Caco-2 (cell line): Measurements from ENCODE around the gene RAB20. TPM values are rescaled to one million over a fixed set of nuclear protein-coding genes. Genes with fewer than 3 reads are reported as not detected.

Experiments
- BruUV-seq: library from RNA; stranded (reverse); fragments of 400-500 nt; replicated peaks from 2 replicates; lab custom pipeline; 2021; lab: Mats Ljungman, UMichigan
- CTCF ChIA-PET: fragments of 300-600 bp; sonication (Branson Sonifier 250); formaldehyde crosslinking; loops from one replicate; lab custom pipeline; 2022; ENCODE audit warnings: antibody characterized with exemption; lab: Charles Lee
- POLR2A ChIA-PET: fragments of 300-600 bp; sonication (Branson Sonifier 250); formaldehyde crosslinking; loops from one replicate; lab custom pipeline; 2022; ENCODE audit warnings: antibody characterized with exemption; lab: Charles Lee
- DNase-seq, 2 experiments: peaks; one replicate each; pipeline versions ENCODE4 v3.0.0 to v3.0.0-alpha.2; 2020 to 2022
- H3K27me3 ChIP-seq: replicated peaks from 2 replicates; pipeline ENCODE4 v1.6.0; 2011; ENCODE audit warnings: low read length; ENCODE audit not compliant: control insufficient read depth, insufficient read depth
- H3K36me3 ChIP-seq: 2 replicates; pipeline ENCODE4 v1.5.1; 2011; ENCODE audit warnings: low read length; ENCODE audit not compliant: control insufficient read depth, insufficient read depth
- H3K4me1 ChIP-seq: fragments of 250-450 bp; sonication (Bioruptor Pico); 2 replicates; pipeline ENCODE4 v1.5.1; 2020; ENCODE audit warnings: mild to moderate bottlenecking
- H3K4me3 ChIP-seq: 2 replicates; pipeline ENCODE4 v1.5.1; 2011; ENCODE audit warnings: low read depth, mild to moderate bottlenecking, control low read depth, low read length
- H3K9me3 ChIP-seq: fragments of 250-450 bp; sonication (Bioruptor Pico); 2 replicates; pipeline ENCODE4 v1.5.1; 2020; ENCODE audit warnings: mild to moderate bottlenecking, moderate library complexity
- H3K27ac Mint-ChIP-seq: one replicate; pipeline ENCODE4 v1.8.0; 2022; ENCODE audit warnings: mixed read lengths; ENCODE audit not compliant: unreplicated experiment
- H3K27me3 Mint-ChIP-seq: one replicate; pipeline ENCODE4 v1.8.0; 2022; ENCODE audit warnings: mixed read lengths; ENCODE audit not compliant: insufficient read depth, unreplicated experiment
- H3K36me3 Mint-ChIP-seq: one replicate; pipeline ENCODE4 v1.8.0; 2022; ENCODE audit warnings: mild to moderate bottlenecking, mixed read lengths; ENCODE audit not compliant: insufficient read depth, unreplicated experiment
- H3K4me1 Mint-ChIP-seq: one replicate; pipeline ENCODE4 v1.8.0; 2022; ENCODE audit warnings: low read depth, mixed read lengths; ENCODE audit not compliant: unreplicated experiment
- H3K4me3 Mint-ChIP-seq: one replicate; pipeline ENCODE4 v1.8.0; 2022; ENCODE audit warnings: mild to moderate bottlenecking, moderate library complexity, mixed read lengths; ENCODE audit not compliant: unreplicated experiment
- H3K9me3 Mint-ChIP-seq: one replicate; pipeline ENCODE4 v1.8.0; 2022; ENCODE audit warnings: mixed read lengths; ENCODE audit not compliant: unreplicated experiment
- CTCF ChIP-seq, 2 experiments: fragments of 200-600 bp in 1 of 2; IDR thresholded peaks; 1 replicate in 1 of 2; 2 replicates in 1 of 2; pipeline versions ENCODE4 v1.5.1 to v1.8.0; 2011 to 2022; ENCODE audit warnings: antibody characterized with exemption in 1 of 2, control low read depth in 1 of 2, inconsistent platforms in 1 of 2, low read depth in 1 of 2, low read length in 1 of 2, mild to moderate bottlenecking in 1 of 2, moderate library complexity in 1 of 2; ENCODE audit not compliant: insufficient read depth in 1 of 2, severe bottlenecking in 1 of 2, unreplicated experiment in 1 of 2
- intact Hi-C: fragments of 100-400 bp; cut with micrococcal nuclease; formaldehyde crosslinking; loops from one replicate; pipeline ENCODE4 v1.10.0; 2022; ENCODE audit not compliant: unreplicated experiment
- total RNA-seq: library from RNA; stranded (reverse); gene quantifications from 2 replicates; pipeline ENCODE4 v1.2.3, GENCODE V29; 2022

RAB20 gene
- total RNA-seq, 1 experiment from 2014 or later, result 37.9 TPM

- H3K36me3 ChIP-seq, result no peaks in the 10 kb centered on the region
- CTCF ChIA-PET, result interaction anchor here (0.6 kb wide), 1 partner anchor 38 kb away, joined by 4 read pairs; no protein-coding TSS in a partner anchor
Observed at GRCh38 chr13:110479215-110479545, 82.3 kb downstream of the RAB20 start.

GRCh38 chr13:110478405-110479214 lies 82.9 kb downstream of the RAB20 start:
- no peak for TF ChIP-seq CTCF (IDR thresholded peaks at IDR 0.05; ENCODE audit: insufficient read depth in 1 of 2, low read depth in 1 of 2, low read length in 1 of 2, severe bottlenecking in 1 of 2, unreplicated experiment in 1 of 2)
- Mint-ChIP-seq H3K27ac (peak overlapping the region; percentile 56), H3K36me3 (no peaks in the 10 kb centered on the region), H3K27me3 (no peaks in the 10 kb centered on the region), H3K9me3 (peaks cover 9% of the 10 kb centered on the region), H3K4me3 (no peak overlapping the region), H3K4me1 (peaks cover 20% of the 10 kb centered on the region)
- POLR2A ChIA-PET, result interaction anchor here (0.8 kb wide), 1 partner anchor 83 kb away, joined by 3 read pairs; the partner anchor contains the start of gene RAB20
- no peak for DNase-seq
- no peak overlapping the region for H3K4me3 ChIP-seq
- 0 out of 2 replicates have a peak, but pooled peaks cover 12% of the 10 kb centered on the region for H3K4me1 ChIP-seq
- peaks cover 6% of the 10 kb centered on the region; the same call in 1 of the 2 replicates for H3K9me3 ChIP-seq
- no peaks in the 10 kb centered on the region for H3K36me3 ChIP-seq
- no peaks in the 10 kb centered on the region for H3K27me3 ChIP-seq
- BruUV-seq, result no TSS peak
- intact Hi-C loops, result no loop called here
- CTCF ChIA-PET, result no interaction called here

More at GRCh38 chr13:110479215-110479545, 82.3 kb downstream of the RAB20 start:
- no peak for TF ChIP-seq CTCF (IDR thresholded peaks at IDR 0.05; ENCODE audit: insufficient read depth in 1 of 2, low read depth in 1 of 2, low read length in 1 of 2, severe bottlenecking in 1 of 2, unreplicated experiment in 1 of 2)
- no peak overlapping the region for H3K4me3 Mint-ChIP-seq
- DNase-seq, result no peak
- H3K27ac Mint-ChIP-seq, result peak overlapping the region; percentile 56
- peaks cover 6% of the 10 kb centered on the region; the same call in 1 of the 2 replicates for H3K9me3 ChIP-seq
- intact Hi-C loops, result no loop called here
- POLR2A ChIA-PET, result interaction anchor here (0.8 kb wide), 1 partner anchor 83 kb away, joined by 3 read pairs; the partner anchor contains the start of gene RAB20
- BruUV-seq, result no TSS peak
- no peaks in the 10 kb centered on the region for H3K36me3 Mint-ChIP-seq
- H3K27me3 Mint-ChIP-seq, result no peaks in the 10 kb centered on the region
- H3K4me1 Mint-ChIP-seq, result peaks cover 22% of the 10 kb centered on the region
- H3K4me1 ChIP-seq, result 0 out of 2 replicates have a peak, but pooled peaks cover 12% of the 10 kb centered on the region
- H3K9me3 Mint-ChIP-seq, result peaks cover 9% of the 10 kb centered on the region
- H3K4me3 ChIP-seq, result no peak overlapping the region
- H3K27me3 ChIP-seq, result no peaks in the 10 kb centered on the region

GRCh38 chr13:110477706-110478245 lies 83.7 kb downstream of the RAB20 start:
- intact Hi-C loops, result no loop called here
- Mint-ChIP-seq H3K4me1 (peaks cover 27% of the 10 kb centered on the region), H3K27me3 (no peaks in the 10 kb centered on the region), H3K27ac (peak overlapping the region; percentile 42), H3K9me3 (peaks cover 9% of the 10 kb centered on the region), H3K36me3 (no peaks in the 10 kb centered on the region), H3K4me3 (no peak overlapping the region)
- Histone ChIP-seq H3K27me3 (no peaks in the 10 kb centered on the region), H3K4me1 (0 out of 2 replicates have a peak, but pooled peaks cover 12% of the 10 kb centered on the region), H3K4me3 (no peak overlapping the region), H3K9me3 (0 out of 2 replicates have a peak, but pooled peaks cover under 1% of the 10 kb centered on the region), H3K36me3 (no peaks in the 10 kb centered on the region)
- TF ChIP-seq CTCF (IDR thresholded peaks at IDR 0.05; ENCODE audit: insufficient read depth in 1 of 2, low read depth in 1 of 2, low read length in 1 of 2, severe bottlenecking in 1 of 2, unreplicated experiment in 1 of 2), result no peak
- POLR2A ChIA-PET, result no interaction called here
- CTCF ChIA-PET, result no interaction called here
- no peak for DNase-seq
- no TSS peak for BruUV-seq
